Muscle layer of duodenum (tissue), 2 donors: Measurements from ENCODE around the gene FN3K.

Source experiments
- H3K27ac ChIP-seq: one replicate; pipeline ENCODE4 v1.7.0; 2013; ENCODE audit warnings: mild to moderate bottlenecking, low read length
- H3K27me3 ChIP-seq: one replicate; pipeline ENCODE4 v1.7.0; 2013; ENCODE audit warnings: low read depth, mild to moderate bottlenecking, control low read depth, low read length
- H3K36me3 ChIP-seq, 2 donors: one replicate each; pipeline ENCODE4 v1.7.0; 2013; ENCODE audit warnings: low read length in 2 of 2, control low read depth in 1 of 2, mild to moderate bottlenecking in 1 of 2; ENCODE audit not compliant: insufficient read depth in 2 of 2, control insufficient read depth in 1 of 2
- H3K4me1 ChIP-seq, 2 donors: one replicate each; pipeline ENCODE4 v1.7.0; 2013; ENCODE audit warnings: low read length in 2 of 2, mild to moderate bottlenecking in 2 of 2, control low read depth in 1 of 2, moderate library complexity in 1 of 2; ENCODE audit not compliant: insufficient read depth in 2 of 2, control insufficient read depth in 1 of 2
- H3K4me3 ChIP-seq, 2 donors: one replicate each; pipeline ENCODE4 v1.7.0; 2013; ENCODE audit warnings: low read length in 2 of 2, low read depth in 1 of 2, mild to moderate bottlenecking in 1 of 2
- H3K9me3 ChIP-seq, 2 donors: one replicate each; pipeline ENCODE4 v1.7.0; 2013; ENCODE audit warnings: low read length in 2 of 2, control low read depth in 1 of 2, mild to moderate bottlenecking in 1 of 2; ENCODE audit not compliant: control insufficient read depth in 1 of 2
- donor health status: healthy.

The FN3K gene

DNA sequence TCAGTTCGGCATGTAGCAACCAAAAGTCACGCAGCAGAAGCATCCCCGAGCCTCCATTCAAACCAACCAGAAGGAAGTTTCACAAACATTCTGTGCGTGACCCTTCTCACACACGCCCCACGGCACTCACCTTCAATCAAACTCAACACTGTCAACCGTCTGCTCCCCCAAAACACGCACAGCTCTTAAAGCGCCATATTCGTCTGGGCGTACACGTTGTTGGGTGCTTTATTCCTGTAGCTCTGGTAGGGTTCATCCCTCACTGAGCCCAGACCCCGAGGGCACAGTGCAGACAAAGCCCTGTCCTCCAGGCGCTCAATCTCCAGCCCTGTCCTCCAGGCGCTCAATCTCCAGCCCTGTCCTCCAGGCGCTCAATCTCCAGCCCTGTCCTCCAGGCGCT lies 39.2 kb upstream of the FN3K start:
- H3K9me3 ChIP-seq: peaks cover 0 to 9% of the 10 kb centered on the region in 2 donors
- peaks cover 4 to 21% of the 10 kb centered on the region in 2 donors for H3K4me1 ChIP-seq
- H3K27me3 ChIP-seq: no peaks in the 10 kb centered on the region
- H3K4me3 ChIP-seq: no peak overlapping the region
- peaks cover 0 to 3% of the 10 kb centered on the region in 2 donors for H3K36me3 ChIP-seq
- H3K27ac ChIP-seq: no peak overlapping the region

DNA sequence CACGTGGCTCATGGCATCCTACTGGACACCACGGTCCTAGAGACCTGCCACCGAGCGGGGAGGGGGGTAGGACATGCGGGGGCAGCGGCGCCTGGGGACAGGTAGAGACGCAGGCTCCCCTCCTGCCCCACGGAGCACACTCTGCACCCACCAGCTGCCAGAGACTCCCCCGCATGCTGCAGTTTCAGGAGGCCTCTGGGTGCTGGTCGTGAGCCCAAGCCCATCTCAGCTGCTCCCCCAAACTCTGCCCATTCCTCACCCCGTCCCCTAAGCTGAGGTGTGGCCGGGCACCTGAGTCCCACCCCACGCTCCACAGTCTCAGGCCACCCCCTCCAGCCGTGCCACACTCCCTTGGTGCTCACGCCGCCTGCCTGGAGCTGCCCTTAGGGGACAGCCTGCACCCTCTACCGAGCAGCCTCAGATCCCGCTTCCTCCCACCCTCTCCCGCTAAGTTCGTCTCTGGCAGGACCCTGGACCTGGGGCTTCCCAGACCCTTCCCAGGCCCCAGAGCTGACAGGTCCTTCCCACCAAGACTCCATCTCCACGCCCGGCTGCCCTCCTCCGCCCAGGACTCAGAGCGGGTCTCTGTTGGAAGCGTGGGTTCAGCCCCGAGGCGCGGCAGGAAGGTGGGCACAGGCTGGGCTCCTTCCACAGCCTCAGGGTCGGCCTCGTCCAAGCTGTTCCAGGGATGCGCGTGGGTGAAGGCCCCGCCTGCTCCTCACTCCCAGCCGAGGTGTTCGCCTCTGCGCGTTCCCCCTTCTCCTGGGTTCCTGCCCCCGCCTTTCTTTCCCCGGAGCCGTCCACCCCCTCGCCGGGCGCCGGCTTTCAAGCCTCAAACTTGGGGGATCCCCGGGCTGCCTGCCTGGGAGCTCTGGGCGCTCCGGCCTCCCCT lies 38.3 kb upstream of the FN3K start:
- Histone ChIP-seq H3K4me3 (peak overlapping the region; percentile 39 to 82), H3K27me3 (no peaks in the 10 kb centered on the region), H3K27ac (no peak overlapping the region), H3K9me3 (peaks cover 0 to 9% of the 10 kb centered on the region in 2 donors), H3K36me3 (peaks cover 0 to 3% of the 10 kb centered on the region in 2 donors), H3K4me1 (peaks cover 4 to 21% of the 10 kb centered on the region in 2 donors)

GRCh38 chr17:82697808-82698064 lies 37.7 kb upstream of the FN3K start:
- H3K4me1 ChIP-seq: peaks cover 4 to 21% of the 10 kb centered on the region in 2 donors
- H3K4me3 ChIP-seq: peak overlapping the region; percentile 39 to 82
- no peaks in the 10 kb centered on the region for H3K27me3 ChIP-seq
- H3K36me3 ChIP-seq: peaks cover 0 to 3% of the 10 kb centered on the region in 2 donors
- peaks cover 0 to 9% of the 10 kb centered on the region in 2 donors for H3K9me3 ChIP-seq
- H3K27ac ChIP-seq: no peak overlapping the region

DNA sequence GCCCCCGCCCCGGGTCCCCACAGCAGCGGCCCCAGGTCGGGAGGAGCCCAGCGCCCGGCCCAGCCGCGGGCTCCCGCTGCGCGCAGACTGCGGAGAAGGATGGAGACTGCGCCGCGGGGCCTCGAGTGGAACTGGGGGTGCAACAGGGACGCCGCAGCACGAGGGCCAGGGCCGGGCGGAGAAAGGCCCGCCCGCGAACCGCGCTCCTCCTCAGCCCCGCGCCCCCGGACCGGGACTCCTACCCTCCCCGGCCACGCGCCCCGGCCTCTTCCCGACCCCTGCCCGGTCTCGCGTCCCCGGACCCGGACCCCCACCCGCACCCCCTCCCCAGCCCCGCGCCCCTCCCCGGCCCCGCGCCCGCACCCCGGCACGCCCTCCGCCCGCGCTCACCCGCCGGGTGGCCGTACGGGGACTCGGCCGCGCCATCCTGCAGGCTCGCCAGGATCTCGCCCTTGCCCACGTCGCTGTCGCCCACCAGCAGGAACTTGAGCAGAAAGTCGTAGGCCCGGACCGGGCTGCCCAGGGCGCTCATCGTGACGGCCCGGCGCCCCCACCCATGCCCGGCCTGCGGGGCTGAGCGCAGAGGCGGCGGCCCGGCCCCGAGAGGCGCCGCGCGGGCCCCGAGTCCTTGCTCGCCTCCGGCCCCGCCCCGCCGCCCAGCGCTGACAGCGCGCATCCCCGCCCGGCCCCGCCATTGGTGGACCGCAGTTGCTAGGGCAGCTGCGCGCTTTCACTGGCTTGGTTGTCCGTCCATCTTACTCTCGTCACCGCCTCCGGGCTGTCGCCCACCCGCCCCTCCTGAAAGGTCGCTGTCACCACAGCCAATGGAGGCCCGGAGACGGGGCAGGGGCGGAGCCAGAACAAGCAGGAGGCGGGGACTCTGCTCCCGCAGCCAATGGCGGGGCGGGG lies 37.1 kb upstream of the FN3K start, which contains the start of gene RAB40B:
Gene RAB40B, minus strand, starts transcription at position 634 of the 909 bp plus-strand sequence. Its CDS starts 102 bp downstream, at position 532.
- peak within 1 kb of the TSS; percentile 63 to 82 for H3K4me3 ChIP-seq
- H3K36me3 ChIP-seq: peaks cover 0 to 3% of the 10 kb centered on the region in 2 donors
- H3K27me3 ChIP-seq: no peaks in the 10 kb centered on the region
- H3K4me1 ChIP-seq: peaks cover 4 to 21% of the 10 kb centered on the region in 2 donors
- no peak within 1 kb of the TSS for H3K27ac ChIP-seq
- peaks cover 0 to 9% of the 10 kb centered on the region in 2 donors for H3K9me3 ChIP-seq

GRCh38 chr17:82698974-82699442 lies 36.4 kb upstream of the FN3K start:
- Histone ChIP-seq H3K4me1 (peaks cover 4 to 21% of the 10 kb centered on the region in 2 donors), H3K4me3 (peak overlapping the region; percentile 63 to 76), H3K9me3 (peaks cover 0 to 9% of the 10 kb centered on the region in 2 donors), H3K36me3 (peaks cover 0 to 3% of the 10 kb centered on the region in 2 donors), H3K27ac (no peak overlapping the region), H3K27me3 (no peaks in the 10 kb centered on the region)

DNA sequence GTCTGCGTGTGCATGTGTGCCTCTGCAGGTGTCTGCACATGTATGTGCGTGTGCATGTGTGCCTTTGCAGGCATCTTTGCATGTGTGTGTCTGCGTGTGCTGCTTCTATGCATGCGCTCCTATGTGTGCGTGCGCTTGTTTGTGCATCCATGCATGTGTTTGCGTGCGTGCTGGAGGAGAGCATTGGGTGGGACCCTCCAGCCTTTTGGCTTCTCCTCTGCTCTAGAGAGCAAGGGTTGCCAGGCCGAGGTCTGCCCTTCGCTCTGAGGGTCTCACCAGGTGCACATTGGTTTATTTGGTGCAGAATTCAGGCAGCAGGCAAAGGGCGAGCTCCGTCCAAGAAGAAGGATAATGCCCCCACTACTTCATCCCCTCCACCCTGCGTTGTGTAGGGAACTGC lies 35.9 kb upstream of the FN3K start:
- peak overlapping the region; percentile 63 to 76 for H3K4me3 ChIP-seq
- no peaks in the 10 kb centered on the region for H3K27me3 ChIP-seq
- H3K36me3 ChIP-seq: peaks cover 0 to 3% of the 10 kb centered on the region in 2 donors
- no peak overlapping the region for H3K27ac ChIP-seq
- peaks cover 0 to 4% of the 10 kb centered on the region in 2 donors for H3K9me3 ChIP-seq
- H3K4me1 ChIP-seq: peaks cover 4 to 21% of the 10 kb centered on the region in 2 donors

GRCh38 chr17:82702231-82702927 lies 33.0 kb upstream of the FN3K start:
- H3K27ac ChIP-seq: no peak overlapping the region
- H3K9me3 ChIP-seq: no peaks in the 10 kb centered on the region
- H3K4me1 ChIP-seq: peaks cover 4 to 13% of the 10 kb centered on the region in 2 donors
- H3K36me3 ChIP-seq: no peaks in the 10 kb centered on the region
- H3K4me3 ChIP-seq: no peak overlapping the region
- H3K27me3 ChIP-seq: no peaks in the 10 kb centered on the region

- Histone ChIP-seq H3K36me3 (no peaks in the 10 kb centered on the region), H3K9me3 (no peaks in the 10 kb centered on the region), H3K27me3 (no peaks in the 10 kb centered on the region), H3K4me3 (no peak overlapping the region), H3K4me1 (peaks cover 4 to 8% of the 10 kb centered on the region in 2 donors), H3K27ac (no peak overlapping the region)
These were observed 32.2 kb upstream of the FN3K start for GRCh38 chr17:82703036-82703745.

GRCh38 chr17:82703935-82704865 lies 31.2 kb upstream of the FN3K start:
- no peaks in the 10 kb centered on the region for H3K27me3 ChIP-seq
- peaks cover 4 to 5% of the 10 kb centered on the region in 2 donors for H3K4me1 ChIP-seq
- H3K36me3 ChIP-seq: no peaks in the 10 kb centered on the region
- H3K4me3 ChIP-seq: no peak overlapping the region
- no peaks in the 10 kb centered on the region for H3K9me3 ChIP-seq
- H3K27ac ChIP-seq: peak overlapping the region; percentile 51

DNA sequence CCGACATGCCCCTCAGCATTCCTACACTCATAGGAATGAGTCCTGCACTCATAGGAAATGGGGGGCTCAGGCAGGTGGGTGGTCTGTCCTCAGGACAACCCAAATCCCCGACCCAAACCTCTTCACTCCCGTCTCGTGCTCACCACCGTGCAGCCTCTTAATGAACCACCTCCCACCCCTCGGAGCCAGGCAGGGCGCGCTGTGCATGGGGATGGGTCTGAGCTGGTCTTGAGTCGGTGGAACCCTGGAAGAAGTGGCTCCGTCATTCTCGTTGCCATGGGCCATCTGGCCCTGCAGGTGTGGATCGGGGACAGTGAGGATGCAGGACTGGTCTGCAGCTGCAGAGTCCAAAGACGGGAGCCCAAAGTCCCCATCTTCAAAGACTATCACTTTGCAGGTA lies 30.5 kb upstream of the FN3K start:
- Histone ChIP-seq H3K27ac (no peak overlapping the region), H3K4me3 (no peak overlapping the region), H3K27me3 (no peaks in the 10 kb centered on the region), H3K9me3 (no peaks in the 10 kb centered on the region), H3K36me3 (no peaks in the 10 kb centered on the region), H3K4me1 (no peaks in the 10 kb centered on the region)
